NT2/D1 (cell line): ENCODE results near the gene TBC1D3I.
"Not testable (repeated sequence)": the region's sequence is repeated elsewhere in the genome, so short reads cannot be mapped to it uniquely, and the experiment has no call there.

Experiments used
- YY1 ChIP-seq: IDR thresholded peaks from 2 replicates; pipeline ENCODE4 v1.6.1; 2011; ENCODE audit not compliant: insufficient read length, insufficient read depth
- ZNF274 ChIP-seq: IDR thresholded peaks from 2 replicates; pipeline ENCODE4 v1.6.1; 2011; ENCODE audit warnings: mild to moderate bottlenecking, low read depth, low read length

GRCh38 chr17:36211484-36212271, 52.7 kb downstream of the TBC1D3I start:
- not testable (repeated sequence) for TF ChIP-seq YY1, ZNF274
